Prostate gland (tissue), 2 donors: ENCODE data around the gene MFAP1.

Source experiments
- CTCF ChIP-seq, 4 experiments: fragments of 200-600 bp in 2 of 4; fragments of 450-650 bp in 2 of 4; sonication (generic) in 2 of 4; IDR thresholded peaks; 1 replicate in 3 of 4; 2 replicates in 1 of 4; pipeline ENCODE4 v1.5.1; 2016 to 2019; ENCODE audit warnings: antibody characterized with exemption in 4 of 4, mild to moderate bottlenecking in 2 of 4, moderate library complexity in 2 of 4
- POLR2A ChIP-seq: fragments of 450-650 bp; IDR thresholded peaks from one replicate; pipeline ENCODE4 v1.6.1; 2016; ENCODE audit warnings: antibody characterized with exemption, mild to moderate bottlenecking

- TF ChIP-seq CTCF (IDR thresholded peaks at IDR 0.05) (no peak), POLR2A (no peak)
Measured at GRCh38 chr15:43772624-43773023, 51.9 kb downstream of the MFAP1 start.
